DMS114 treated with DMSO at 0.1 percent for 48 hours (cell line): Measurements from ENCODE around the gene MAP2K1.
"Not testable (repeated sequence)": the region's sequence is repeated elsewhere in the genome, so short reads cannot be mapped to it uniquely, and the experiment has no call there.

Source experiments
- DNase-seq: peaks from one replicate; lab custom pipeline; 2025; ENCODE audit not compliant: unreplicated experiment; lab: John Stamatoyannopoulos, UW

Gene MAP2K1

DNA sequence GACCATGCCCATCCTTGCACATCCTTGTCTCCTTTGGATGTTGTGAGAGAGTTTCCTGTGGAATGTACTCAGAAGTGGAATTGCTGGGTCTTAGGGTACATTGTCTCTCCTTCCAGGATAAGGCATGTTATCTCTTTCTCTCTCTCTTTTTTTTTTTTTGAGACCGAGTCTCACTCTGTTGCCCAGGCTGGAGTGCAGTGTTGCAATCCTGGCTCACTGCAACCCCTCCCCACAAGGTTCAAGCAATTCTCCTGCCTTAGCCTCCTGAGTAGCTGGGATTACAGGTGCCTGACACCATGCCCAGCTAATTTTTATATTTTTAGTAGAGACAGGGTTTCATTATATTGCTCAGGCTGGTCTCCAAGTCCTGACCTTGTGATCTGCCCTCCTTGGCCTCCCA is 6.3 kb downstream of the MAP2K1 start:
- not testable (repeated sequence) for DNase-seq

DNA sequence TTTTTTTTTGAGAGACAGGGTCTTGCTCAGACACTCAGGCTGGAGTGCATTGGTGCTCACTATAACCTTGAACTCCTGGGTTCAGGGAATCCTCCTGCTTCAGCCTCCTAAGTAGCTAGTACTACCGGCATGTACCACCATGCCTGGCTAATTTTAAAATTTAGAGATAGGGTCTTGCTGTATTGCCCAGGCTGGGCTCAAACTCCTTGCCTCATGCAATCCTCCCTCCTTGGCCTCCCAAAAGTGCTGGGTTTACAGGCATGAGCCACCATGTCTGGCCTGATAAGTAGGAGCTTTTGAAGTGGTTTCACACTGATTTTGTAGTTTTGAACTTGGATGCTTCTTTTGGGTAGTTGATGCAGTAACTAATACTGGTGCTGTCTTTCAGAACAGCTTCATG is 7.8 kb downstream of the MAP2K1 start:
- DNase-seq: no peak

DNA sequence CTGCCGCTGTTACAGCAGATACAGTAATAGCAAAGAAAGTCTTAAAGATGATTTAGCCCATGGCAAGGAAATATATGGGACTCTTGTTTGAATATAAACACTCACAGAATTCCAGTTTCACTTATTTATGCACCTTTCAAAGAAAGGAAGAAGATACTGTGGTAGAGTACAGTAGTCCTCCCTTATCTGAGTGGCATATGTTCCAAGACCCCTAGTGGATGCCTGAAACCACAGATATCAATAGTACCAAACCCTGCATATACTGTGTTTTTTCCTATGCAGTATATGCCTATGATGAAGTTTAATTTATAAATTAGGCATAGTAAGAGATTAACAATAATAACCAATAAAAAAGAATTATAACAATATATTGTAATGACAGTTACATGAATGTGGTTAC is 8.2 kb downstream of the MAP2K1 start:
- DNase-seq: no peak

DNA sequence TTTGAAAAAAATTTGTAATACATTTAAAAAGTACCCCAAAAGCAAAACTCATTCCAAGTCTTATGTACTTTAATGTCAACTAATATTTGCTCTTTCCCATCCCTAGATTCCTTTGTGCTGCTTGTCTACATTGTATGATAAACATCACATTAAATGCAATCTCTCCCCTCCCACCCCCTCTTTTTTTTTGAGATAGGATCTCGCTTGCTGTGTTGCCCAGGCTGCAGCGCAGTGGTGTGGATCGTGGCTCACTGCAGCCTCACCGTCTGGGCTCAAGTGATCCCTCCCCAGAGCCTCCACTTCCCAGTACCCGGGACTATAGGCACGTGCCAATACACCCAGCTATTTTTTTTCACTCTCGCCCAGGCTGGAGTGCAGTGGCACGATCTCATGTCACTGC is 12.6 kb downstream of the MAP2K1 start:
- DNase-seq: no peak

DNA sequence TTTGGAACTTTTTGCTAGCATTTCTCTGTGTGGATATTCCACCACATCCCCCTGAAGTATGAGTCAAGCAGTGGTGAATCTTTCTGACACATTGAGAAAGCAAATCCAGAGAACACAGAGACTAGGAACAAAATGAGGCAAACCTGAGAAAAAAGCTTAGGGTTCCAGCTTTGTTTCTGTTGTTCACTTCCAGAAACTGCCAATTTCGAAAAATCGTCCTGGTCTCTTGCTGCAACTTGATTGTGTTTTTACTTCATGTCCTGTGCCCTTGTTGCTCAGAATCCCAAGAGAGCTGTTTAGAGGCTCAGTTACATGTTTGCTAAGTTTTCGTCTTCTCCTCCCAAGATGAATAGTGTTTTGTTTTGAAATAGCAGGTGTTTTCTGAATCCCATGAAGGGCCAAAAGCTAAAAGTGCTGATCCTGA is 13.7 kb downstream of the MAP2K1 start:
- DNase-seq: no peak

DNA sequence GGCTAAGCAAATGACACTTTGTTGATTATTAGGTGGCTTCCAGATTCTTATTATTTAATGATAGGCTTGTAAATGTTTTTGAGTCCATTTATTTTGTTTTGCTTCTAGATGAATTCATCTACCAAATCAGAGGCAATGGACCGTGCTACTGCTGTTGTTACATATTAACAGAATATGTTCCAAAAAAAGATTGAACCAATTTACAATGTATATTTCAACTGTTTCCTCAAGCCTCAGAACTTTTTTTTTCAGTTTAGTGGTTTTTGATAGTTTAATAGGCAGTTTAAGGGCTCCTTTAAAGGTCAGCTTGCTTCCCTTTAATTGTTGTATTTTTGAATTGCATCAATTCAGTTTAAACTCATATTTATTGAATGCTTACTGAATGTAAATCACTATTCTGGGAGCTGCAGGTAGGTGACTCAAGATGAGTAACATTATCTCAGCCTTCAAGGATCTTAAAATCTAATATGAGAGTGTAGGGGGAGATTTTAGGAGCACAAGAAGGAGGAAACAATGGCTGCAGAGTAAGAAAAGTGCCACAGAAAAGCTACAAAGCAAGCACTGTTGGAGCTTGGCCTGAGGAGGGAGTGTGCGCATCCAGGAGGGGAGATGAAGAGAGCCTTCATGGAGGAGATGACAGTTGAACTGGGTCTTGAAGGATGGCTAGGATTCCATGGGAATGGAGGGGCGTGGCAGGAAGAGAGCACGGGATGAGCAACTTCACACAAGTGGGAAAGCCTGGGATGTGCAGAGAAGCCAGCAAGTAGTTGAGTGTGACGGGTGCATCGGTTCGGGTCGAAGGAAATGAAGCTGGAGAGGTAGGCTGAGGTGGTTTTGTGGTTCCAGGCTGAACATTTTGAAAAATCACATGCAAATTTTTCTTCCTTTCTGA is 14.7 kb downstream of the MAP2K1 start:
- DNase-seq: no peak

DNA sequence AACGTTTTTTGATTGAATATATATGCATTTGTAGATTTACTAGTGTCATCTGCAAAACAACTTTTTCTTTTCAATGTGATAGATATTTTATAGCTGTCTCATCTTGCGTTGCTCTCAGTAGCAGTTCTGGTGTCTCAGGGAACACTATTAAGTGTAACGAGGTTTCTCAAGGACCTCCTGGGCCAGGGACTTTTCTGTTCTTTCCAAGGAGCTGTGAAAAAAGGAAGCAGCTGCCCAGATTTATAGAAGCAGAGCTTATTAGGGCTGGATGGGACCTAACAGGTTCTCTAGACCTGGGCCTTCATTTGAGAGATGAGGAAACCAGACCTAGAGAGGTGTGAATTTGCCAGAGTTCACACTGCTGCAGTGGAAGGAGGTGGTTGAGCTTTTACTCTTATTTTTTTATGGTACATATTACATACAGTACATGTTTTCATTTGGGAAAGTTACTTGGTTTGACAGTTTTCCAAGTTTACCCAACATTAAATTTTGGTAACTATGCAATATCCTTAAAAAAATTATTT is 16.1 kb downstream of the MAP2K1 start:
- DNase-seq: no peak

DNA sequence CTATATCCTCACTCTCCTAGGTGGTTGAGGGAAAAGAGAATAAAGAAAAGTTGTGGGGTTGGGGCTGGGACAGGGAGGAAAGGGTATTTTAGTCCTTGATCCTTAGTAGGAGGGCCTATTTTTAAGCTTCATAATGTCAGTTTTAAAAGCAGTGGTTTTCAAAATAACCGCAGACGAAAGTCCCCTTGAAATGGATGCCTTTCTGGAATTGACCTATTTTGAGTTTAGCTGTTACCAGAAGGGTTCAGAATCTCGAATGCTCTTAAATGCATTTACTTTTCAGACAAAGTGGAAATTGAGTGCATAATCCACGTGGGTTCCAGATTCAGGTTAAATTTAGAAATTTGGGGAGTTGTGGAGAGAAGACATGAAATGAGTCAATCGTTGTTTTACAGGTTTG is 16.6 kb downstream of the MAP2K1 start:
- no peak for DNase-seq

DNA sequence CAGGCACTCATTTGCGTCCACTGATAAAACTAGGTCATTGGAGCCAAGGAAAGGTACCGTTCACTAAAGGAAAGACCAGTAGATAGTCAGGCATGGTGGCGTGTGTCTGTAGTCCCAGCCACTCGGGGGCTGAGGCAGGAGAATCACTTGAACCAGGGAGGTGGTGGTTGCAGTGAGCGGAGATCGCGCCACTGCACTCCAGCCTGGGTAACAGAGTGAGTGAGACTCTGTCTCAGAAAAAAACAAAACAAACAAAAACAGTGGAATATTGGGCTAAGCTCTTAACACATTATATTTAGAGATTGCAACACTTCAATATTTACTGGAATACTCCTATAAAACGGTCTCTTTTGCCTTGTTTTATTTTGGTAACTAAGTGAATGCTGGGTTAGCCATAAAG is 17.4 kb downstream of the MAP2K1 start:
- no peak for DNase-seq

DNA sequence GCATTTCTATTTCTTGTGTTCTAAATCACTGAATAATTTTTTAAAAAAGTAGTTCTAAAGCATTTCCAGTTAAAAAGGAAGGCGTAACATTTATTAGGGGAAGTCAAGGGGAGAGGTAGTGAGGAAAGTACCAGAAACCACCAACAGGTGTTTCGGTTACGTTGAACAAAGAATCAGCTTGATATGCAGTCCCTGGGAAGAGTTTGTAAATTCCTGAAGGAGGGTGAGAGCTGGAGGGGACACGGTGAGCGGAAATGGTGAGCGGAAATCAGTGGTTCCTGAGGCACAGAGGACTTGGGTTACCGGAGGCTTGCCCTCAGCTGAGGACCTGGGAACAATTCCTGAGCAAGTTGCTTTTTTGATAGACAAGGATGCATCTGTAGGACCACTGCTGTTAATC is 17.8 kb downstream of the MAP2K1 start:
- no peak for DNase-seq

DNA sequence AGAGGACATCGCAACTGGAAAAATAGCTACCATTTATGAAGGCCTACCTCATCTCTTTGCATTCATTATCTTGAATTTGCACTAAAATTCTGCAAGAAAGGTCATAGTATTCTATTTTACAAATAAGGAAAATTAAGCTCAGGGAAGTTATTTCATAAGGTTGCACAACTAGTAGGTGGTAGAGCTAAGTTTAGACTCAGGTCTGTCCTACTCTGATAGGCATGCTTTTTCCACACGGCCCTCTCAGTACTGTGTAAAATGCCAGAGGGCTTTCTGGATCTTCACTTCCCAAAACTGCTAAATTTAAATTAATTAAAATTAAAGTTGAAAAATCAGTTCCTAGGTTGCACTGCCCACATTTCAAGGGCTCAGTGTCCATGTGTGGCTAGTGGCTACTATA is 18.3 kb downstream of the MAP2K1 start:
- DNase-seq: no peak

DNA sequence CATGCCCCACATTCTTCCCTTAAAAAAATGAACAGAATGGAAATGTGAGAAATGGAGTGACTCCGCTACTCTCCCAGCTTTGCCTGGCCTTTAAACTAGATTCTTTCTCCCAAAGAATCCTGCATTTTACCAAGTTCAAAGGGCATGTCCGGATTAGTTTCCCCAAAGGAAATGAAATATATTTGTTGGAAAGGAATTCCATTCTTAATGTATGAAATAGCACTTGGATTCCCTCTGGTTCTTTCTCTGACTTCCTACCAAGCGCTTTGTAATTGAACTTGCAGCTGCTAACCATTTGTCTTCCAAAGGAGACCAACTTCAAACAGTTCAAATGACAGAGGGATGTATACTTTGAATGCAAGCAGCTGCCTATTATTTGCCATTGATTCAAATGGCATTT is 18.9 kb downstream of the MAP2K1 start:
- no peak for DNase-seq

DNA sequence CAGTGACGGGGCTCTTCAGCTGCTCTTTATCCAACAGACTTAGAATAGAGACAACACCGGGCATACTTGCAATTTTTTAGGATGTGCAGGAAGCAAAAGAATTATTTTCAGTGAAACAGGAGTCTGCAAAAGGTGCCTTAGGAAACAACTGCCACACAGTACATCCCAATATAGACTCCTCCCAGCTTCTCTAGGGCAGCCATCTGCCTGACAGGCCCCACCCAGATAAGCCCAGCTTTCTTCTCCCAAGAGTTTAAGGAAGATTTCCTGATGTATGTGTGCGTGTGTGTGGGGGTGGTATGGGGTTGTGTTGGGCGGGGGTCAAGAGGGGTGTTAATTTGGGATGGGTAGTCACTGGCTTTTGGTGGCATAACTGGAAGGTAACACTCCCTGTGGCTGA is 21.5 kb downstream of the MAP2K1 start:
- DNase-seq: no peak

DNA sequence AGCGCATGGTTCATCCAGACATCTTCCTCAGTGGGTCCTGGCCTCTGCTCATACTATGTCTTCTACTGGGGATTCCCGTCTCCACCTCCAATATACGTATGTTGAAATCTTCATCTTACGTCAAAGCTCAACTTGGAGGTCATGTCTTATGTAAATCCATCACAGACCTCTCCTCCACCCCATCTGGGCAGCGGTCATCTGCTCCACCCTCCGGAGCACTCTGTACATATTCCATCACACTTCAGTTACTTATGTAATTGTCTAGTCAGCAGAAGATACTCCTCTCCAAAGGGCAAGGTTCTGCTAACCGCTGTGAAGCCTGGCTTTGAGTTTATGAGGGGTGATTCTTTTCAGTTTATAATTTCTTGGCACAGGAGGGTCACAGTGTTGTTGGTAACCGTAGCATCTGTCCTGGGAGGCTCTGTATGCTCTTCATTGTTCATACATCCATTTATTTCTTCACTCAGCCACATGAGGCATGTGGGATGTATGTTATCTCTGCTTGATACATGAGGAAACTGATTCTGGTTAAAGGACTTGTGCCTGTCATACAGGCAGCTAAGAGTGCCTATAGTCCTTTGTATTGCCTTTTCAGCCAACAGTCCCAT is 22.1 kb downstream of the MAP2K1 start:
- no peak for DNase-seq

DNA sequence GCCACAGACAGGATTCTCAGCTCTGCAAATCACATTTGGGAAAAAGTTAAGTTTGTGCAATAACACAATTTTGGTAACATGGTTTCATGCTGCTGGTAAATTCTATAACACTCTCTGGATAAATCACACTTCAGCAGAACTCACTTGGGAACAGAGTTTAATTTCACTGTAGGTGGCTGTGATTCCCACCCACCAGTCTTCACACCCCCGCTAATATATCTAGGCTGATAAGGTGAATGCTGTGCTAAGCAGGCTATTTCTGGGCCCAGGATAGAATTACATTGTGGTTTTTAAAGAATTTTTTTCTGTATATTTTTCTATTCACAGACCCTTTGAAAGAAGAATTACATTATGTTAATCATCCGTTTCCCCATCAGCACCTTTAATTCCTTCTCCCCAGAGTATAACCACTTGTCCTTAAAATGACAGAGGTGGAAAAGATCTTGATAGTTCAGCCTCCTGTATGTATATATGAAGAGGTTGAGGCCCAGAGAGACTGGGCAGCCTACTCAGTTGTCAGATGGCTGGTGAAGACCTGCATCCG is 22.9 kb downstream of the MAP2K1 start:
- no peak for DNase-seq

DNA sequence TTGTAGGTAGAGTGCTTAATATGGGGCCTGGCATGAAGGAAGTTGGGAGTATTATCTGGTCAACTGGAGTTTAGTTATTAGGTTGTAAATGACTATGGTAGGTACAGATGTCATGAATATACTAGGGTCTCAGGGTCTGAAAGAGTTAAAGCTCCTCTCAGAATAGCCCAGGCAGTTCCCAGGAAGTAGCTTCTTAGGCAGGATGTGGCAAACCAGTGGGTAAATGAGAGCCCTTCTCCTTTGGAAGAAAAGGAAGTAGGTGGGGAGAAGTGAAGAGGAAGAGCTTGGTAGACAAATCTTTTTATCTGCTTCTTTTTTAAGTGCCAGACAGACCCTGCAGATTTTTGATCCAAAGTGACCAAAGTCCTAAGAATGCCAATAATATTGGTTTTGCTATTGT is 24.5 kb downstream of the MAP2K1 start:
- no peak for DNase-seq

DNA sequence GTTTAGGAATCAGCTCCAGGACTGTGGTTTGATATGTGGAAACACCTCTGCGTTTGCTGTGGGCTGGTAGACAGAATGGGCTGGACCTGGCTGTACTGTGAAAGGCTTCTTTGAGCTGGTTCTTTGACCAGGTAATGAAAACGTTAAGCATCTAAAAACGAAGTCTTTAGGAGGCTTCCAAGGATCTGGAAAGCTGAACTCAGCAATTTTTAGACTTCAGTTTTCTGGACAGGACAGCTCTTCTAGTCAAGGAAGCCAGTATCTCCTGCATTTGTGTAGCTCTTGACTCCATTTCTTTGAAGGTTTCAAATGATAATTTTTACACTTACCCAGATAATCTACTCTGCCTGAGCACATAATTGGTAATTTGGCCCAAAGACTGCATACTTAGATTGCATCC is 25.5 kb downstream of the MAP2K1 start:
- no peak for DNase-seq

DNA sequence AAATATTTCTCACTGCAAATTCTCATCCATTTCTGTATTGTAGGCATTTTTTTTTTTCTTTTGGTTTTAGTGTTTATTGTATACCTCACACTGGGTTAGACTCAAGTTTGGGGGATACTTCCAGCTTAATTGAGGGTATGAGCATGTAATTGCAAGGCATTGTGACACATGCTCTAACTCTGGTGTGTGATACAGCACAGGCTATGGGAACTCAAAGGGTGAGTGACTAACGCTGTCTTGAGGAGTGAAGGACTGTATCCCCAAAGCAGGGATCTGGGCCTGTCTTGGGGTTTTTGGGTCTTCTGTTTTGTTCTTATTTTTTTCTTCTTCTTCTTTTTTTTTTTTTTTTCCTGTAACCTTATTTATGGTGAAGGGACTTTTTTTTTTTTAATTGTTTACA is 26.9 kb downstream of the MAP2K1 start:
- no peak for DNase-seq

DNA sequence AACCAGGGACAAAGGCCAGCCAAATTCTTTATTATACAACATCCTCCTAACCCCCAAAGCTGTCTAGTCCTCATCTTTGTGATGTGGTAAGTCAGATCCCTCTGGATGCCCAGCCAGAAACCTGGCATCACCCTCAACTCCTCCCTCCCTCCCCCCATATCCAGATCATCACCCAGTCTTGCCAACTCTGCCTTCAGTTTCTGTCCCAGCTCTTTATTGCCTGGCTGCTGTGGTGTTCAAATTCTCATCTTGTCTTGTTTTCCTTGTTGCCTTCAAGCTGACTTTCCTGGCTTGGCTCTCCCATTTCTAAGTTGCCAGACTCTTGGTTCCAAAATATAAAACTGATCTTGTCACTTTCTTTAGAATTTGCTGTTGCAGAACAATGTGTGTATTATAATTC is 28.6 kb downstream of the MAP2K1 start:
- DNase-seq: no peak

DNA sequence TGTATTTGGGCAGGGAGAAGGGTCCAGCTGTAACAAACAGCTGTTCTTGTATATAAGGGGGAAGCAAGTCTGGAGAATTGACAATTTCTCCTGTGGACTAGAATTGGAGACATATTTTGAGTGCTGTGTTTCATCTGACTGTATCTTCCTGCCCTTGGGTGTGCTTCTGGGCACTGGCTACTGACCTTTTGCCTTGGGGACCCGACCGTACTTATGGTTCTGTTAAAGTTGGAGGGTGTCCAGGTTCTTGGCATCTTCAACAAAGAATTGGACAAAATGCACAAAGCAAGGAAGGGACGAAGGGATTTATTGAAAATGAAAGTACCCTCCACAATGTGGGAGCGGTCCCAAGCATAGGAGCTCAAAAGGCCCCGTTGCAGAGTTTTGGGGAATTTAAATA is 31.0 kb downstream of the MAP2K1 start:
- no peak for DNase-seq

DNA sequence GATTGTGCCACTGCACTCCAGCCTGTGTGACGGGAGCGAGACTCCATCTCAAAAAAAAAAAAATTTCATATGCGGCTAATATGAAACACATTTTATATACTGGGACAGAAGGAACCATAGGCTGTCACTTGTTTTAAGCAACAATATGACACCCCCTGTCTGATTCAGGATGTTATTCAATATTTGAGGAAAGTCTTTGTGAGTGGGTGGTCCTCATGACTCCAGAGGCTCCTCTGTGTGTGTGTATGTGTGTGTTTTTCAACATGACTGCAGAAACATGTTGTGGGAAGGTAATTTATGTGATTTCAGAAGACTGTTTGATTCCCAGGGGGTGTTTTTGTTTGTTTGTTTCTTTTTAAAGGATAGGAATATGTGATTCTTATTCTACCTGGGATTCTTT is 32.8 kb downstream of the MAP2K1 start:
- DNase-seq: no peak

DNA sequence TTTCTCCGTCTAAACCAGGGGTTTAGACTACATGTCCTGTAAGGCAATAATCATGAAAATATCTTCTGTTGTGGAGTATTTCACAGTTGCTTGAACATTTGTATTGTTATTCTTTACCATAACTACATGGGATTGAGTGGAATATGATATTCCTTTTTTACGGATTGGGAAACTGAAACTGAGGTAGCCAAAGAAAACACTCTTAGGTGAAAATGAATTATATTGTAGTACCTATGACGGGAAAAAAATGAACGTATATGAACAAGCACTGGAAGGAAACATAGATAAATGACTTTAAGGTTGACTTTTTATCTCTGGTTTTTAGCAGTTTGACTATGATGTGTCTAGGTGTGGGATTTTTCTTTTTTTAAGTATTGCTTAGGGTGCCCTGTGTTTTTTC is 35.6 kb downstream of the MAP2K1 start:
- DNase-seq: no peak
